OCI-LY1 (cell line): ENCODE measurements around the gene COX11.

Experiments used
- H2AFZ ChIP-seq: fragments of 200-600 bp; sonication (generic), shearing (Covaris generic); 2 replicates; pipeline ENCODE4 v1.6.0; 2014; ENCODE audit warnings: antibody characterized with exemption, mild to moderate bottlenecking, low read length
- H3F3A ChIP-seq: fragments of 200-600 bp; sonication (generic), shearing (Covaris generic); 2 replicates; pipeline ENCODE4 v1.6.0; 2014; ENCODE audit warnings: mild to moderate bottlenecking, antibody characterized with exemption, low read length, moderate library complexity; ENCODE audit not compliant: insufficient read depth
- H3K27ac ChIP-seq: fragments of 200-600 bp; sonication (generic); 2 replicates; pipeline ENCODE4 v1.5.1; 2014; ENCODE audit warnings: low read length, mixed run types, mild to moderate bottlenecking, low read depth; ENCODE audit not compliant: poor library complexity, severe bottlenecking
- H3K27me3 ChIP-seq: fragments of 200-600 bp; sonication (generic); 2 replicates; pipeline ENCODE4 v1.6.0; 2014; ENCODE audit warnings: antibody characterized with exemption, mild to moderate bottlenecking, low read length, moderate library complexity; ENCODE audit not compliant: insufficient read depth
- H3K36me3 ChIP-seq: fragments of 200-600 bp; sonication (generic); 2 replicates; pipeline ENCODE4 v1.6.1; 2014; ENCODE audit warnings: mild to moderate bottlenecking, antibody characterized with exemption, low read length, moderate library complexity, mixed read lengths; ENCODE audit not compliant: insufficient read depth
- H3K4me1 ChIP-seq: fragments of 200-600 bp; sonication (generic); 2 replicates; pipeline ENCODE4 v1.5.1; 2014; ENCODE audit warnings: mild to moderate bottlenecking, low read length, moderate library complexity; ENCODE audit not compliant: insufficient read depth, severe bottlenecking
- H3K4me2 ChIP-seq: fragments of 200-600 bp; sonication (generic), shearing (Covaris generic); 2 replicates; pipeline ENCODE4 v1.6.1; 2014; ENCODE audit warnings: low read length
- H3K4me3 ChIP-seq: fragments of 200-600 bp; sonication (generic); 2 replicates; pipeline ENCODE4 v1.5.1; 2014; ENCODE audit warnings: low read length, low read depth, mild to moderate bottlenecking, mixed read lengths; ENCODE audit not compliant: poor library complexity, severe bottlenecking
- H3K79me2 ChIP-seq: fragments of 200-600 bp; shearing (Covaris generic); 2 replicates; pipeline ENCODE4 v1.6.1; 2016; ENCODE audit warnings: mixed run types, low read length, mixed read lengths; ENCODE audit not compliant: insufficient read depth
- H3K9ac ChIP-seq: fragments of 200-600 bp; sonication (generic), shearing (Covaris generic); 2 replicates; pipeline ENCODE4 v1.6.1; 2014; ENCODE audit warnings: mild to moderate bottlenecking, low read length, mixed read lengths
- H3K9me2 ChIP-seq: fragments of 200-600 bp; sonication (generic), shearing (Covaris generic); 2 replicates; pipeline ENCODE4 v1.6.1; 2014; ENCODE audit warnings: low read depth, mild to moderate bottlenecking, low read length, mixed read lengths
- H3K9me3 ChIP-seq: fragments of 200-600 bp; shearing (Covaris generic); 2 replicates; pipeline ENCODE4 v1.6.1; 2014; ENCODE audit warnings: low read length, mixed read lengths
- H4K20me1 ChIP-seq: fragments of 200-600 bp; sonication (generic), shearing (Covaris generic); 2 replicates; pipeline ENCODE4 v1.6.0; 2016; ENCODE audit warnings: mild to moderate bottlenecking, low read length; ENCODE audit not compliant: insufficient read depth
- EZH2 ChIP-seq: fragments of 200-600 bp; sonication (generic), shearing (Covaris generic); IDR thresholded peaks from 2 replicates; pipeline ENCODE4 v1.8.0; 2017; ENCODE audit warnings: borderline replicate concordance, mixed run types, mild to moderate bottlenecking, antibody characterized with exemption, low read length, moderate library complexity, mixed read lengths
- TF ChIP-seq, protein P1 (sequence below): fragments of 200-600 bp; sonication (generic), shearing (Covaris generic); IDR thresholded peaks from 2 replicates; pipeline ENCODE4 v1.5.1; 2017; ENCODE audit warnings: mild to moderate bottlenecking, antibody characterized with exemption, low read length, moderate library complexity, mixed read lengths

COX11 gene

GRCh38 chr17:54991567-54991966, 23.1 kb upstream of the COX11 start:
- no peak for TF ChIP-seq EZH2
- TF ChIP-seq, protein P1, sequence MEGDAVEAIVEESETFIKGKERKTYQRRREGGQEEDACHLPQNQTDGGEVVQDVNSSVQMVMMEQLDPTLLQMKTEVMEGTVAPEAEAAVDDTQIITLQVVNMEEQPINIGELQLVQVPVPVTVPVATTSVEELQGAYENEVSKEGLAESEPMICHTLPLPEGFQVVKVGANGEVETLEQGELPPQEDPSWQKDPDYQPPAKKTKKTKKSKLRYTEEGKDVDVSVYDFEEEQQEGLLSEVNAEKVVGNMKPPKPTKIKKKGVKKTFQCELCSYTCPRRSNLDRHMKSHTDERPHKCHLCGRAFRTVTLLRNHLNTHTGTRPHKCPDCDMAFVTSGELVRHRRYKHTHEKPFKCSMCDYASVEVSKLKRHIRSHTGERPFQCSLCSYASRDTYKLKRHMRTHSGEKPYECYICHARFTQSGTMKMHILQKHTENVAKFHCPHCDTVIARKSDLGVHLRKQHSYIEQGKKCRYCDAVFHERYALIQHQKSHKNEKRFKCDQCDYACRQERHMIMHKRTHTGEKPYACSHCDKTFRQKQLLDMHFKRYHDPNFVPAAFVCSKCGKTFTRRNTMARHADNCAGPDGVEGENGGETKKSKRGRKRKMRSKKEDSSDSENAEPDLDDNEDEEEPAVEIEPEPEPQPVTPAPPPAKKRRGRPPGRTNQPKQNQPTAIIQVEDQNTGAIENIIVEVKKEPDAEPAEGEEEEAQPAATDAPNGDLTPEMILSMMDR, result no peak
- Histone ChIP-seq H3K9me2 (no peaks in the 10 kb centered on the region), H3F3A (no peaks in the 10 kb centered on the region), H4K20me1 (no peaks in the 10 kb centered on the region), H3K4me3 (no peak overlapping the region), H3K4me1 (no peaks in the 10 kb centered on the region), H3K9me3 (no peaks in the 10 kb centered on the region), H3K27me3 (no peaks in the 10 kb centered on the region), H3K36me3 (no peaks in the 10 kb centered on the region), H3K79me2 (no peaks in the 10 kb centered on the region), H2AFZ (no peak overlapping the region), H3K9ac (no peak overlapping the region), H3K4me2 (no peak overlapping the region), H3K27ac (no peak overlapping the region)

DNA sequence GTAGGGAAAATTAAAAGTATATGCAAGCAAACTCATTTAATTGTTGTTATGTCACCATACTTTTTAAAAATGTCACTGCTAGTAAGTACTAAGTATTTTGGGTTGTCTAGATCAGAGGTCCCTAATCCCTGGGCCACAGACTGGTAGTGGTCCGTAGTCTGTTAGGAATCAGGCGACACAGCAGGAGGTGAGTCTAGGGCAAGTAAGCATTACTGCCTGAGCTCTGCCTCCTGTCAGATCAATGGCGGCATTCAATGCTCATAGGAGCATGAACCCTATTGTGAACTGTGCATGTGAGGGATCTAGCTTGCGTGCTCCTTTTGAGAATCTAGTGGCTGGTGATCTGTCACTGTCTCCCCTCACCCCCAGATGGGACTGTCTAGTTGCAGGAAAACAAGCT, 21.7 kb upstream of the COX11 start:
- no peak overlapping the region for H3K9ac ChIP-seq

DNA sequence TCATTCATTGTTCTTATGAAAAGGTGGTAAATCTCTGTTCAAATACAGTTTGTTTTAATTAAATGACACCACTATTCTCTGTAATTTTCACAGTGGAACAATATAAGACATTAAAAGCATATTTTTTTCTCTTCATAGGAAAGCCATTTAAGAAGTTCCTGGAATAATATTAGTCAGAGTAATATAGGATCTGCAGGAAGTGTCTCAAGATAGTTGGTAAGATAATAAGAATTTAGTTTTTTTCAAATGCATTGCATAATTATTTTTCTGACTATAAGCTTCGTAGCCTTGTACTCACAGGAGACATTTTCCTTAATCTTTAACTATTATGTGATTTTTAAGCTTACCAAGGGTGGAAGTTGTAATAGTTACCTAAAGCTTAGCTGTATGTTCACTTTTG, 17.0 kb upstream of the COX11 start:
- no peak for TF ChIP-seq EZH2
- TF ChIP-seq, protein P1, result no peak

More for the DNA sequence above, 21.7 kb upstream of the COX11 start:
- Histone ChIP-seq H3K9me3 (no peaks in the 10 kb centered on the region), H3F3A (no peaks in the 10 kb centered on the region), H2AFZ (no peak overlapping the region), H3K27ac (no peak overlapping the region), H3K27me3 (no peaks in the 10 kb centered on the region), H3K79me2 (no peaks in the 10 kb centered on the region), H3K36me3 (no peaks in the 10 kb centered on the region), H3K9me2 (no peaks in the 10 kb centered on the region), H3K4me1 (no peaks in the 10 kb centered on the region), H3K4me3 (no peak overlapping the region), H3K4me2 (no peak overlapping the region), H4K20me1 (no peaks in the 10 kb centered on the region)
- TF ChIP-seq, protein P1, result no peak
- TF ChIP-seq EZH2, result no peak

More for the DNA sequence above, 17.0 kb upstream of the COX11 start:
- no peaks in the 10 kb centered on the region for H4K20me1 ChIP-seq
- H2AFZ ChIP-seq, result no peak overlapping the region
- no peaks in the 10 kb centered on the region for H3K79me2 ChIP-seq
- no peaks in the 10 kb centered on the region for H3K4me1 ChIP-seq
- H3K27me3 ChIP-seq, result no peaks in the 10 kb centered on the region
- no peaks in the 10 kb centered on the region for H3K9me2 ChIP-seq
- no peaks in the 10 kb centered on the region for H3F3A ChIP-seq
- H3K9me3 ChIP-seq, result no peaks in the 10 kb centered on the region; the same call in 1 of the 2 replicates
- no peak overlapping the region for H3K4me2 ChIP-seq
- H3K9ac ChIP-seq, result no peak overlapping the region
- no peak overlapping the region for H3K27ac ChIP-seq
- no peak overlapping the region for H3K4me3 ChIP-seq
- no peaks in the 10 kb centered on the region; the same call in 1 of the 2 replicates for H3K36me3 ChIP-seq
